HL-60 (cell line): ENCODE results near the gene MCM6.
A peak's percentile ranks its signal among the peaks of the same experiment; 100 is the strongest.

Experiments used
- DNase-seq, 2 experiments: peaks; one replicate each; pipeline ENCODE4 v3.0.0-alpha.2; 2010 to 2020; ENCODE audit warnings: low read depth in 1 of 2, low spot score in 1 of 2
- H3K27ac ChIP-seq: fragments of 250-450 bp; sonication (Bioruptor Pico); replicated peaks from 2 replicates; pipeline ENCODE4 v1.5.1; 2020; ENCODE audit warnings: mild to moderate bottlenecking, moderate library complexity
- H3K27me3 ChIP-seq: fragments of 250-450 bp; sonication (Bioruptor Pico); 2 replicates; pipeline ENCODE4 v1.5.1; 2021; ENCODE audit warnings: mild to moderate bottlenecking, moderate library complexity; ENCODE audit not compliant: insufficient read depth, poor library complexity, severe bottlenecking
- H3K4me3 ChIP-seq: replicated peaks from 2 replicates; pipeline ENCODE4 v1.5.1; 2011; ENCODE audit warnings: mild to moderate bottlenecking, control low read depth, low read length; ENCODE audit not compliant: insufficient read depth
- GABPA ChIP-seq: IDR thresholded peaks from 2 replicates; pipeline ENCODE4 v1.6.1; 2012; ENCODE audit warnings: low read depth
- POLR2AphosphoS5 ChIP-seq: IDR thresholded peaks from 2 replicates; pipeline ENCODE4 v1.6.1; 2012; ENCODE audit warnings: low read depth
- SPI1 ChIP-seq: IDR thresholded peaks from 2 replicates; pipeline ENCODE4 v1.6.1; 2012; ENCODE audit warnings: low read depth, mild to moderate bottlenecking, borderline replicate concordance
- TF ChIP-seq, protein P1 (sequence below): IDR thresholded peaks from one replicate; pipeline ENCODE4 v1.5.1; 2011; ENCODE audit warnings: low read length, control low read depth, inconsistent platforms; ENCODE audit not compliant: insufficient read depth
- TF ChIP-seq, protein P2 (sequence below): IDR thresholded peaks from 2 replicates; pipeline ENCODE4 v1.6.1; 2012; ENCODE audit warnings: low read depth; ENCODE audit not compliant: insufficient replicate concordance

MCM6 gene

DNA sequence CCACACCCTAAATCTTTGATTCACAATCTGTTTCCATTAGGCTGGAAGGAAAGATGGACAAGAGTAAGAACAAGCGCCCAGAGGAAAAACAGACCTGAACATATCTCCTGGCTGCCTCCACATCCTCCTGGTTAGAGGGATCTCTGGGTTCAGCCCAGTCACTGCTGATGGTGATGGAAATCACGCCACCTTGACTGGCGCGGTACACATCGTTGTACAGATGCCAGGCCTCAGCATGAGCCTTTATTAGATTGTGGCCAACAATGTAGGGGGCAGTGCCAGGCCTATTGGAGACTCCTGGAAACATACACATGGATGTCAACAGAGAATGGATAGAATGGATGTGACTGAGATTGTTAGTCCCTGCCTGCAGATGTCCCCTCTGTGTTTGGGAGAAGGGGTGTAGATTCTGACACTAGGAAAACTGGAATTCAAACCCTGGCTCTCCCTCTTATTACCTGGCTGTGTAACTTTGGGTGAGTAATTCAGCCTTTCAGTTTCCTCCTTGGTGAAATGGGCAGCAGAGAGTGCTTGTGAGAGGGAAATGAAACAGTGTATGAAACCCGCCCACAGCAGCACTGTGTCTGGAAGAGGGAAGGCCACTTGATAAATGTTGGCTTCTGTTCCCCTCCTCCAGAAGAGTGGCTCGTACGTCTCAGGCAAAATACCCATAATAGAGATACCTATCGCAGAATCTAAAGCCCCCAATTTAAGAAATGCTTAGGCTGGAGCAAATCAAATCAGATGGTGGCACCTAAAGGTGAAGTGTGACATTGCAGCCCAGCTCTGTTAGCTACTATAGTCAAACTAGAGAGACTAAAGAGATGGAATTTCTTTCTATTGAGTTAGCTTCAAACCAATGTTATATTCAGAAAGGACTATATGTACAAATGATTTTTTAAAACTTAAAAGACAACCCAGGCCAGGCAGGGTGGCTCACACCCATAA is 75.5 kb downstream of the MCM6 start:
- DNase-seq: no peak
- no peak for TF ChIP-seq POLR2AphosphoS5
- TF ChIP-seq, protein P1, sequence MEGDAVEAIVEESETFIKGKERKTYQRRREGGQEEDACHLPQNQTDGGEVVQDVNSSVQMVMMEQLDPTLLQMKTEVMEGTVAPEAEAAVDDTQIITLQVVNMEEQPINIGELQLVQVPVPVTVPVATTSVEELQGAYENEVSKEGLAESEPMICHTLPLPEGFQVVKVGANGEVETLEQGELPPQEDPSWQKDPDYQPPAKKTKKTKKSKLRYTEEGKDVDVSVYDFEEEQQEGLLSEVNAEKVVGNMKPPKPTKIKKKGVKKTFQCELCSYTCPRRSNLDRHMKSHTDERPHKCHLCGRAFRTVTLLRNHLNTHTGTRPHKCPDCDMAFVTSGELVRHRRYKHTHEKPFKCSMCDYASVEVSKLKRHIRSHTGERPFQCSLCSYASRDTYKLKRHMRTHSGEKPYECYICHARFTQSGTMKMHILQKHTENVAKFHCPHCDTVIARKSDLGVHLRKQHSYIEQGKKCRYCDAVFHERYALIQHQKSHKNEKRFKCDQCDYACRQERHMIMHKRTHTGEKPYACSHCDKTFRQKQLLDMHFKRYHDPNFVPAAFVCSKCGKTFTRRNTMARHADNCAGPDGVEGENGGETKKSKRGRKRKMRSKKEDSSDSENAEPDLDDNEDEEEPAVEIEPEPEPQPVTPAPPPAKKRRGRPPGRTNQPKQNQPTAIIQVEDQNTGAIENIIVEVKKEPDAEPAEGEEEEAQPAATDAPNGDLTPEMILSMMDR: no peak
- TF ChIP-seq, protein P2, sequence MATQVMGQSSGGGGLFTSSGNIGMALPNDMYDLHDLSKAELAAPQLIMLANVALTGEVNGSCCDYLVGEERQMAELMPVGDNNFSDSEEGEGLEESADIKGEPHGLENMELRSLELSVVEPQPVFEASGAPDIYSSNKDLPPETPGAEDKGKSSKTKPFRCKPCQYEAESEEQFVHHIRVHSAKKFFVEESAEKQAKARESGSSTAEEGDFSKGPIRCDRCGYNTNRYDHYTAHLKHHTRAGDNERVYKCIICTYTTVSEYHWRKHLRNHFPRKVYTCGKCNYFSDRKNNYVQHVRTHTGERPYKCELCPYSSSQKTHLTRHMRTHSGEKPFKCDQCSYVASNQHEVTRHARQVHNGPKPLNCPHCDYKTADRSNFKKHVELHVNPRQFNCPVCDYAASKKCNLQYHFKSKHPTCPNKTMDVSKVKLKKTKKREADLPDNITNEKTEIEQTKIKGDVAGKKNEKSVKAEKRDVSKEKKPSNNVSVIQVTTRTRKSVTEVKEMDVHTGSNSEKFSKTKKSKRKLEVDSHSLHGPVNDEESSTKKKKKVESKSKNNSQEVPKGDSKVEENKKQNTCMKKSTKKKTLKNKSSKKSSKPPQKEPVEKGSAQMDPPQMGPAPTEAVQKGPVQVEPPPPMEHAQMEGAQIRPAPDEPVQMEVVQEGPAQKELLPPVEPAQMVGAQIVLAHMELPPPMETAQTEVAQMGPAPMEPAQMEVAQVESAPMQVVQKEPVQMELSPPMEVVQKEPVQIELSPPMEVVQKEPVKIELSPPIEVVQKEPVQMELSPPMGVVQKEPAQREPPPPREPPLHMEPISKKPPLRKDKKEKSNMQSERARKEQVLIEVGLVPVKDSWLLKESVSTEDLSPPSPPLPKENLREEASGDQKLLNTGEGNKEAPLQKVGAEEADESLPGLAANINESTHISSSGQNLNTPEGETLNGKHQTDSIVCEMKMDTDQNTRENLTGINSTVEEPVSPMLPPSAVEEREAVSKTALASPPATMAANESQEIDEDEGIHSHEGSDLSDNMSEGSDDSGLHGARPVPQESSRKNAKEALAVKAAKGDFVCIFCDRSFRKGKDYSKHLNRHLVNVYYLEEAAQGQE: no peak
- no peak for TF ChIP-seq SPI1
- no peak for TF ChIP-seq GABPA
- no peaks in the 10 kb centered on the region for H3K27me3 ChIP-seq
- H3K27ac ChIP-seq: no peak overlapping the region
- no peak overlapping the region for H3K4me3 ChIP-seq

GRCh38 chr2:135799738-135800137 is 76.5 kb downstream of the MCM6 start:
- no peaks in the 10 kb centered on the region for H3K27me3 ChIP-seq
- H3K27ac ChIP-seq: no peak overlapping the region
- DNase-seq: no peak
- no peak overlapping the region for H3K4me3 ChIP-seq
- no peak for TF ChIP-seq POLR2AphosphoS5
- no peak for TF ChIP-seq SPI1
- no peak for TF ChIP-seq GABPA
- TF ChIP-seq, protein P2: no peak
- TF ChIP-seq, protein P1: no peak

DNA sequence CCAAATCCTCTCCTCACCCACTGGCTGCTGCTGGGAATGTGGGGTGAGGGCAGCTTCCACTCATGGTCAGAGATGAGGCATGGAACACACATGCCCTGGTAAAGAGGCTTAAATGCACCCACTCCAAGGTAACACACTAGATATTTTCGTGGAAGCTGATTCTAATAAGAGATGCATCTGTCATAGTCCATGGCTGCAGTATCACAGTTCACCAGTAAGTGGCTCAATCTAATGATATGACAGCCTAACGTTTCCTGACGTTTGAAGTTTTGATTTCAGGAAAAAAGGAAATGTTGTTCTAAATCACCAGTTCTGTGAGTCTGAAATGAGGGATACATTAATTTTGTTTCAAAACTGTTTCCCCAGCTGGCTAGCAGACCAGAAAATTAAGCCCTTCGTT is 77.5 kb downstream of the MCM6 start:
- no peak overlapping the region for H3K4me3 ChIP-seq
- no peak for TF ChIP-seq POLR2AphosphoS5
- TF ChIP-seq, protein P1: peak; percentile 26
- TF ChIP-seq GABPA: no peak

More for the DNA sequence above, 77.5 kb downstream of the MCM6 start:
- H3K27ac ChIP-seq: no peak overlapping the region
- H3K27me3 ChIP-seq: no peaks in the 10 kb centered on the region
- DNase-seq: no peak
